NCI-H748 (cell line): Measurements from ENCODE around the gene PHACTR2.
A peak's percentile ranks its signal among the peaks of the same experiment; 100 is the strongest.
"Not testable (repeated sequence)": the region's sequence is repeated elsewhere in the genome, so short reads cannot be mapped to it uniquely, and the experiment has no call there.

Experiments used
- DNase-seq: peaks from one replicate; lab custom pipeline; 2025; ENCODE audit not compliant: unreplicated experiment; lab: John Stamatoyannopoulos, UW

PHACTR2 gene

DNA sequence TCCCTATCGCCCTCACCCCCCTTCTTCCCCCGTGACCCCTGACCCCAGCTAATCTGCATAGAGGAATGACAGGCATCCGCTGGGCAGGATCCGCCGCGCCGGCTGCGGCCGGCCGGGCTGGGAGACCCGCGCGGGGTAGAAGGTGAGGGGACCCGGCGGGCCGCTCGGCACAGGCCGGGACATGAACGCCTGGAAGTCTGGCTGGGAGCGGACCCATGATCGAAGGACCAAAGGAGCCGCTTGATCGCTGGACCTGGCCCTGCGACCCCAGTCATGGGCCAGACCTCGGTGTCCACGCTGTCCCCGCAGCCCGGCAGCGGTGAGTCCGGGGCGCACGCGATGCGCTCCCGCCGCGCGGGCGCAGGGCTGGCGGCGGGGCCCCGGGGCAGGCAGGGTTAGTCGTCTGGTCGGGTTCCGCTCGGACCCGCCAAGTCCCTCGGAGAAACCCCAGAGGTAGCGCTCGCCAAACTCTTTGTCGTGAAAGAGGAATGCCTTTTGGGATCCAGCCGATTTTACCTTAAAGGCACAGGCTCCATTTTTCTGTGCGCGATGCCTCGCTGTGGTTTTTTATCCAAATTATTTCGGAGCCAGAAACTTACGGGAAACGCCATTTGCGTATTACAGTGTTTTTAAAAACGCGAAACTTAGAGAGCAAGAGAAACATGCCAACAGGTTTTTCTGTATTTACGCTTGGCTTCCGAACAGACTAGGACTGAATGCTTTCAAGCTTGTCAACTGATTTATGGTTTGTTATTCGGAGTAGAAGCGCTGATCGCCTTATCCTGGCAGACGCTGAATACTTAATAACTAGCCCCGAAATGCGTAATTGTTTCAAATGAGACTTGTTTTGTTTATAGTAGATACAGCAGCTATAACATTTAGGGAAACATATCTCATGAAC is at the start of gene PHACTR2:
Gene PHACTR2 (plus strand): TSS at position 75 of the 901 bp plus-strand sequence. CDS start 199 bp downstream, at position 274.
- peak; percentile 37 for DNase-seq

DNA sequence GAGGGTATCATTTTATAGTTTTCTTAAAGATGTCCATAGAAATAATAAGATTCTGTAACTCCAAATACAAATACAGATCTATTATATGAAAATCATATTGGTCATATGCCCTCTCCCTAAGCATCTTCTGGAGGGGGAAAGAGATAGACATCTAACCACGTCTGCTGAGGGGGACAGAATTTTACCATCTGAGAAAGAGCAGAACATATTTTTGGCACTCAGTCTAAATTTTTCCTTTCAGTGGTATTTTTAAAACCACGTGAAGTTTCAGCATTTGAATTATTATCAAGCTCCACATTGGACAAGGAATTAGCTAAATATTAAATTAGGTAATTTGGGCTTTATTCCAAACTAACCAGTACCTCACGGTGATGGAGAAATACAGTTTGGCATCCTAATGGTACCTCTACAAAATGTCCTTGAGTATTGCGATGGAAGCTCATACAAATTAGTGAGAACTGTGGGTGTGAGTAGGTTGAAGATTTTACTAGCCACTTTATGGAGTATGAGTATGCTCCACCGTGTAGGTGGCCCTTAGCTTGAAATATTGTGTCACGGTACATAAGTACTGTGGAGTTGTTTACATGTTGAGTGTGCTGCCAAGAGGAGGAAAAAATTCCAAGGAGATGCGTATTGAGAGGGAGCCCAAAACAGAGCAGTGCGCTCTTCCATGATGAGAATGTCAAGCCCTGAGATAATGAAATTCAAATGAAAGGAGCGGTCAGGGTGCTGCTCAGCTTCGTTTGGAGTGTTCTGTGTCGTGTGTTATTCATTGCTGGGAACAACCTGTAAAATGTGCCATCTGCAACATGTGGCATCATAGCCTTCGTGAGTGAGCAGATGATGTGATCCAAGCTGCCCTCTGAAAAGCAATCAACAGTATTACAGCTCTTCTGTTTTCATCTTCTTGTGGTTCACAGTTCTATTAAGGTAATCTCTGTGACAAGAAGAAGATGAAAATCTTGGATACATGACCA is 48.4 kb upstream of the PHACTR2 start:
- no peak for DNase-seq

DNA sequence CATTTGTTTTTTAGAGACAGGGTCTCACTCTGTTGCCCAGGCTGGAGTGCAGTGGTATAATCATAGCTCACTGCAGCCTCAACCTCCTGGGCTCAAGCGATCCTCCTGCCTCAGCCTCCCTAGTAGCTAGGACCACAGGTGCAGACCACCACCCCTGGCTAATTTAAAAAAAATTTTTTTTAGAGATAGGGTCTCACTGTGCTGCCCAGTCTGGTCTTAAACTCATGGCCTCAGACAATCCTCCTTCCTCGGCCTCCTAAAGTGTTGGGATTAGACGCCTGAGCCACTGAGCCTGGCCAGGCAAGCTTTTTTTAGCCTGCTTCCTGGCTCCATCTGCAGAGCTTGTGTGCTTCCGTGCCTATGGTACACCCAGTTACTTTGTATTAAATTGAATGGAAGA is 46.6 kb upstream of the PHACTR2 start:
- DNase-seq: not testable (repeated sequence)

DNA sequence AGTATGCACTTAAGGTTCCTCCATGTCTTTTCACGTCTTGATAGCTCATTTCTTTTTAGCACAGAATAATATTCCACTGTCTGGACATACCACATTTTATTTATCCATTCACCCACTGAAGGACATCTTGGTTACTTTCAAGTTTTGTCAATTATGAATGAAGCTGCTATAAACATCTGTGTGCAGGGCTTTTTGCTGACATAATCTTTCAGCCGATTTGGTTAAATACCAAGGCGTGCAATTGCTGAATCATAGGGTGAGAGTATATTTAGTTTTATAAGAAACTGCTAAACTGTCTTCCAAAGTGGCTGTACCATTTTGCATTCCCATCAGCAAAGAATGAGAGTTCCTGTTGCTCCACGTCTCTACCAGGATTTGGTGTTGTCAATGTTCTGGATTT is 44.9 kb upstream of the PHACTR2 start:
- DNase-seq: no peak

GRCh38 chr6:143634486-143634885 is 43.3 kb upstream of the PHACTR2 start:
- DNase-seq: peak; percentile 49

GRCh38 chr6:143637691-143638090 is 40.1 kb upstream of the PHACTR2 start:
- no peak for DNase-seq

GRCh38 chr6:143642403-143642802 is 35.4 kb upstream of the PHACTR2 start:
- DNase-seq: no peak

- no peak for DNase-seq
These were observed 30.6 kb upstream of the PHACTR2 start for GRCh38 chr6:143647191-143647590.

GRCh38 chr6:143647732-143648131 is 30.0 kb upstream of the PHACTR2 start:
- no peak for DNase-seq

DNA sequence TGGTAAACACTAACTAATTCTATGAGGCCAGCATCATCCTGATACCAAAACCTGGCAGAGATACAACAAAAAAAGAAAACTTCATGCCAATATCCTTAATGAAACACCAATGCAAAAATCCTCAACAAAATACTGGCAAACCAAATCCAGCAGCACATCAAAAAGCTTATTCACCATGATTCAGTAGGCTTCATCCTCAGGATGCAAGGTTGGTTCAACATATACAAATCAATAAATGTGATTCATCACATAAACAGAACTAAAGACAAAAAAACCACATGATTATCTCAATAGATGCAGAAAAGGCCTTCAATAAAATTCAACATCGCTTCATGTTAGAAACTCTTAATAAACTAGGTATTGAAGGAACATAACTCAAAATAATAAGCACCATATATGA is 28.4 kb upstream of the PHACTR2 start:
- DNase-seq: not testable (repeated sequence)

- DNase-seq: not testable (repeated sequence)
These were observed 26.4 kb upstream of the PHACTR2 start for GRCh38 chr6:143651328-143651727.

DNA sequence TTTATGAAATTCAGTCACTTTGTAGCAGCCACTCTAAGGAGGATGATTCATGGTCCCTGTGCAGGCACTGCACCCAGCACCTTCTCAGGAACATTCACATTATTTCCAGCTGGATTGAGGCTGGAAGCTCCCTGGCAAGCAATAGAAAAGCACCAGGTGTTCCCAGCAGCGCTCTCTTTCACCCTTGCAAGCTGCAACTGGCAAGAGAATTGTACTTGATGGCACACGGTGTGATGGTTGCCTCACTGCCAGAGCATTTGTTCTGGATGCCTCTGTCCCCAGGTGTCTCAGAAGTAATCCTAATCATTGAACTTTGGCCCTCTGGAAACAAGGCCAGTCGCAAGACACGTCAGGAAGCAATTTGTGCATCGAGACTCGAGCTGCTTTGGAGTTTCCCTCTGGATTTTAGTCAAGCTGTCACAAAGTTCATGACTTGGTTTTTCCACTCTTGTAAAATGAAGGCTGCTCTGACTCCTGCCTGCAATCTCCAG is 24.9 kb upstream of the PHACTR2 start:
- no peak for DNase-seq

DNA sequence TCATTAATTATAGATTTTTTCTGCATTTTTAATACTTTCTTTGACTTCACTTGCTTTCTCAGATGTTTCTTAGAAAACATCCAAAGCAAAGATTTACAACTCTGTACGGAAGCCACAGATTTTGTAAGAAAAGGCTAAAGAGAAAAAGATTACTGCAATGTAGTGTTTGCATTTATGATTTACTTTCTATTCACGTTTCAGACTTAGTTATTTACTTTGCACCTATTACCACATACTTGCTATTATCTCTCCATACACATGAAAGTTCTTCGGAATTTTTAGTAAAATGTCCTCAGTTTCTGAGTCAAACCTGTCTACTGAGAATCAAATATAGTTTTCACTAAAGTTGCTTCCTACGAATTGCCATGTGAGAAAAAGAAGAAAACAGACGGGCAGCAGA is 22.2 kb upstream of the PHACTR2 start:
- DNase-seq: no peak

DNA sequence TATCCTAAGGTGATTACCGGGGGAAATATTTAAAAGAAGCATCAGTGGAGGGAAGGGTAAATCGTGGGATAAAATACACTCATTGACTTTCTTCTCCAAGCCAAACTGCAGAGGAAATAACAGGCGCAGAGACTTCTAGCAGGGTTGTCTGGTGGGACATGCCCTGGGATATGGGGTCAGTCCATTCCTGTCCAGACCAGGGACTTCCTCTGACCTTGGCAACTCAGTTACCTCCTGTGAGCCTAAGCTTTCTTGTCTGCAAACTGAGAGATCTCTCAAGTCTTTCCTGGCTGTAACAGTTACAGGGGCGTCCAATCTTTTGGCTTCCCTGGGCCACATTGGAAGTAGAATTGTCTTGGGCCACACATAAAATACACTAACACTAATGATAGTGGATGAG is 21.7 kb upstream of the PHACTR2 start:
- no peak for DNase-seq

DNA sequence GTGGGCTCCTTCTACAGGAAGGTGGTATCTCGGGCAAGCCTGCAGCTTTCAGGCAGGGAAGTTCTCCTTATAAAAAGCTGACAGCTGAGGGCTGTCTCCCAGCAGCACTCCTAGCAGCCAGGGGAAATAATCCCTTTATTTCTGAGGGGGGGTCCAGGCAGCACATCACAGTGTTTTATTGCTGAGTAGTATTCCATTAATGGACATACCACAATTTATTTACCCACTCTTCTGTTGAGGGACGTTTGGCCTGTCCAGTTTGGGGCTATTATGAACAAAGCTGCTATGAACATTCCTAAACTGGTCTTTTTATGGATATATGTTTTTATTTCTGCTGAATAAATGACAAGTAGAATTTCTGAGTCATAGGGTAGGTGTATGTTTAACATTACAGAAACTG is 20.0 kb upstream of the PHACTR2 start:
- no peak for DNase-seq

DNA sequence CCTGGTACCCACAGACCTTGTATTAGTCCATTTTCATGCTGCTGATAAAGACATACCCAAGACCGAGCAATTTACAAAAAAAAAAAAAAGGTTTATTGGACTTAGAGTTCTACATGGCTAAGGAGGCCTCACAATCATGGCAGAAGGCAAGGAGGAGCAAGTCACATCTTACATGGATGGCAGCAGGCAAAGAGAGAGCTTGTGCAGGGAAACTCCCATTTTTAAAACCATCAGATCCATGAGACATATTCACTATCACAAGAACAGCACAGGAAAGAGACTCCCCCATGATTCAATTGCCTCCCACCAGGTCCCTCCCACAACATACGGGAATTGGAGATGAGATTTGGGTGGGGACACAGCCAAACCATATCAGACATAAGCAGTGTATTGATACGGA is 17.6 kb upstream of the PHACTR2 start:
- not testable (repeated sequence) for DNase-seq

DNA sequence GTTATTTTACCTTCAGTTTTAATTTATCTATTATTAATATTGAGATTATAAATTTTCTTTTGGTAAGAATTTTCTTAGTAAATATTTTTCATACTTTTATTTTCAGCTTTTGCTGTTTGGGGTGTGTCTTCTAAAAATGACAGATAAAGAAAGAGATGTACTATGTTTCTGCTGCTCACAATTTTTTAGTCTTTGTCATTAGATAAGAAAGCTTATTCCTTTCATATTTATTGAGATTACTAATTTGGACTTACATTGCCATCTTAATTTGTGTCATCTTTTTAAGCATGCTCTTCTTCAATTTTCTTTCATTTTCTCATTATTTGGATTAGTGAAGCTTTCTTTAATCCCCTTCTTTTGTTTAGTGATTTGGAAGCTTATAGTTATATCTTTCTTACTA is 13.6 kb upstream of the PHACTR2 start:
- DNase-seq: no peak

- not testable (repeated sequence) for DNase-seq
These were observed 11.8 kb upstream of the PHACTR2 start for GRCh38 chr6:143666007-143666406.

DNA sequence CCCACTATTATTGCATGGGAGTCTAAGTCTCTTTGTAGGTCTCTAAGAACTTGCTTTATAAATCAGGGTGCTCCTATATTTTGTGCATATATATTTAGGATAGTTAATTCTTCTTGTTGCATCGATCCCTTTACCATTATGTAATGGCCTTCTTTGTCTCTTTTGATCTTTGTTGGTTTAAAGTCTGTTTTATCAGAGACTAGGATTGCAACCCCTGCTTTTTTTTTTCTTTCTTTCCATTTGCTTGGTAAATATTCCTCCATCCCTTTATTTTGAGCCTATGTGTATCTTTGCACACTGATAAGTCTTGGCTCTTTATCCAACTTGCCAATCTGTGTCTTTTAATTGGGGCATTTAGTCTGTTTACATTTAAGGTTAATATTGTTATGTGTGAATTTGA is 8.3 kb upstream of the PHACTR2 start:
- DNase-seq: not testable (repeated sequence)

GRCh38 chr6:143673669-143674068 is 4.1 kb upstream of the PHACTR2 start:
- no peak for DNase-seq
